EL (cell line): ENCODE data around the gene TMEM150C.
"Not testable (repeated sequence)": the region's sequence is repeated elsewhere in the genome, so short reads cannot be mapped to it uniquely, and the experiment has no call there.

ENCODE experiments used
- DNase-seq: peaks from one replicate; pipeline ENCODE4 v3.0.0-alpha.2; 2016

The TMEM150C gene

DNA sequence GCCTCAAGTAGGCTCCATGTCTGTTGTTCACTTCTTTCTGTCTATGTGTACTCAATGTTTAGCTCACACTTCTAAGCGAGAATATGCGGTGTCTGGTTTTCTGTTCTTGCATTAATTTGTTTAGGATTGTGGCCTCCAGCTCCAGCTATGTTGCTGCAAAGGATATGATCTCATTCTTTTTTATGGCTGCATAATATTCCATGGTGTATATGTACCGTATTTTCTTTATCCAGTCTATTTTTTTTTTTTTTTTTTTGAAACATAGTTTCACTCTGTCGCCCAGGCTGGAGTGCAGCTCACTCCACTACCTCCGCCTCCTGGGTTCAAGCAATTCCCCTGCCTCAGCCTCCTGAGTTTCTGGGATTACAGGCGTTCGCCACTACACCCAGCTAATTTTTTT is 5.7 kb upstream of the TMEM150C start:
- DNase-seq, result no peak

GRCh38 chr4:82562564-82562854 is 721 bp upstream of the TMEM150C start:
- no peak for DNase-seq

DNA sequence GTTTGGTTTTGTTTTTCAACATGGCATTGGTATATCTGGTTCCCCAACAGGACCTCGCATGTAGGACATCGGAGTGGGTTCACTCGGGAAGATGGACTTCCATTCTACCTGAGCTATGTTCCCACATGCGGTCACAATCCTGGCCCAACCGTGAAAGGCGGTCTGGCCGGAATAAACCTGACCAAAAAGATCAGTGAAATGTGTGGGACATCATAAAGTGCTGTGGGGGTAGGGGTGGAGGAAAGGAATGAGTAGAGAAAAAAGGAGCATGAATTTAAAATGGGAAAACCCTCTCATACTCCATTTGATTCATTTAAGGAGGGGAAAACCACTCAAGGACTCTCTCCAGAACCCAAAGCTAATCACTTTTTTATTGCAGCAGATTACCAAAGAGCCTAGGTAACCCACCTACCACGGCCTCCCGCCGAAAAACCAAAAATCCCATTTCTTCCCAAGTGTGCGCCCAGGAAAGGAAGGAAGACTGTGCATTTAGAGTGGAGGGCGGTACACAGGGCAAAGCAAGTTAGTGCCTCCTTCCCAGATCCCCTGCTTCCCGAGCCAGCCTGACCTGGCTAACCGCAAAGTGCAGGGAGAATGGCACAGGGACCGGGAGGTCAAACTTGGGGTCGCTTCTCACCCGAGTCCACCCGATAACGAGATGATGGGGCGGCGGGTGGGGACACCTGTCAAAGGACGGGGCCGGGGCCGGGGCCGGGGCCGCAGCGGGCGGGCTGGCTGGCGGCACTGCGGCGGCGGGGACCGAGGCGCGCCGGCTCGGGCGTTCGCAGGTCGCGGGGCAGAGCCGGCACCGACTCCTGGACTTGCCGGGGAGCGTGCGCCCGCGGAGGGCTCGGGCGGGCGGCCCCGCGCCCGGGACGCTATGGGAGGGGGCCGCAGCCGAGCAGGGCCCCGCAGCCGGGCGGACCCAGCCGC is 669 bp downstream of the TMEM150C start:
- no peak for DNase-seq

DNA sequence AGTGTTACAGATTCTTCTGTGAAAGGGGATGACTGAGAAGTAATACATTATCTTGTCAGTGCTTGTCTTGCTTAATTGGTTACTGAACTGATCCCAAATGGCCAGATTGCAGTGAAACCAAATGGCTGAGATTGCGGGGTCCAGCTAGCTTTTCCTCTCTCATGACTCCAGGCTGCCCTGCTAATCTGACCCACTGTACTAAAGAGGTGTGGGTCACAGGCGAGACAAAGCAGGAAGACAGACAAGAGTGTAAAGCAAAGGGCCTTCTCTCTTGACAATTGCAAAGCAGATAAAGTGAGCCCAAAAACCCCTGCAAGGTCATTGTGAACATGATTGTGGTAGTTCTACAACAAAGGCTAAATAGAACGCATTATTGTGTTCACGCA is 2.1 kb downstream of the TMEM150C start:
- DNase-seq, result no peak

DNA sequence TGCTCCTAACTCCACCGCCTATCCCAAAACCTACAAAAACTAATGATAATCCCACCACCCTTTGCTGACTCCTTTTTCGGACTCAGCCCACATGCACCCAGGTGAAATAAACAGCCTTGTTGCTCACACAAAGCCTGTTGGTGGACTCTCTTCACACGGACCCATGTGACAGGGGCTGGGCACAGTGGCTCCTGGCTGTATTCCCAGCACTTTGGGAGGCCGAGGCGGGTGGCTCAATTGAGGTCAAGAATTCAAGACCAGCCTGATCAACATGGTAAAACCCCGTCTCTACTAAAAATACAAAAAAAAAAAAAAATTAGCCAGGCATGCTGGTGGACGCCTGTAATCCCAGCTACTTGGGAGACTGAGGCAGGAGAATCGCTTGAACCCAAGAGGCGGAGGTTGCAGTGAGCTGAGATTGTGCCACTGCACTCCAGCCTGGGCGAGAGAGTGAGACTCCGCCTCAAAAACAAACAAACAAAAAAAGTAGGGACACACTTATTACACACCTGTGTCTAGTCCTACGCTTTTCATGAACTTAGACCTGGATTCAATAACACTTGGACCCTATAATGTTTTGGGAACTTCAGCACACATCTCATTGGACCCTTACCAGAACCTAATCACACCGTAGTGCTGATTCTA is 2.6 kb downstream of the TMEM150C start:
- not testable (repeated sequence) for DNase-seq

DNA sequence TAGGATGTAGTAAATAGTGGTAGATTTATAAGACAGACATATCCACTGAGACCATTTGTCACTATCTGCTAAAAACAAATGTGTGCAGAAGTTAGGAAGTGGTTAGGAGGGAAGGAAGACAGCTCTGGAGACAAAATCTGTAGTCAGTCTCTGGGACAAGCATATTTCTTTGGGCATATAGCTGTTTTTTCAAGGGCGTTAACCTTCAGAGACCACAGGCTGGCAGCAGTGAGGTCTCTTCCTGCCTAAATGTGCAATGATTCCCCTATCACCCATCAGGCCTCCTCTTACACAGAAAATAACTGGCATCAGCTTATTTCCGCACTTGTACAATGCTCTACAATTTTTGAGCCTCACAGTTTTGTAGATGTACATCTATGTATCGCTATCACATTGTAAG is 6.5 kb downstream of the TMEM150C start:
- no peak for DNase-seq

- DNase-seq, result no peak
Observed at GRCh38 chr4:82553020-82553419, 8.8 kb downstream of the TMEM150C start.

DNA sequence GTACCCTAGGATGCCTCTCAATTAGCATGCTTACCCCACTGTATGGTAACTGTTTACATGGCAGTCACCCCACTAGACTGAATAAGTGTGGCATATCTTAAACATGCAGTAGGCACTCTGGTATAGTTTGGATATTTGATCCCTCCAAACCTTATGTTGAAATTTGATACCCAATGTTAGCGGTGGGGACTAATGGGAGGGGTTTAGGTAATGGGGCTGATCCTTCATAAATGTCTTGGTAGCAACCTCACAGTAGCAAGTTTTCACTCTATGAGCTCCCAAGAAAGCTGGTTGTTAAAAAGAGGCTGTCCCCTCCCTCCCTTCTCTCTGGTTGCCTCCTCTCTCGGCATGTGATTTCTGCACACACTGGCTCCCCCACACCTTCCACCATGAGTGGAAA is 10.1 kb downstream of the TMEM150C start:
- no peak for DNase-seq

- DNase-seq, result not testable (repeated sequence)
Observed at GRCh38 chr4:82547850-82548249, 13.9 kb downstream of the TMEM150C start.

GRCh38 chr4:82543131-82543530 is 18.7 kb downstream of the TMEM150C start:
- no peak for DNase-seq

DNA sequence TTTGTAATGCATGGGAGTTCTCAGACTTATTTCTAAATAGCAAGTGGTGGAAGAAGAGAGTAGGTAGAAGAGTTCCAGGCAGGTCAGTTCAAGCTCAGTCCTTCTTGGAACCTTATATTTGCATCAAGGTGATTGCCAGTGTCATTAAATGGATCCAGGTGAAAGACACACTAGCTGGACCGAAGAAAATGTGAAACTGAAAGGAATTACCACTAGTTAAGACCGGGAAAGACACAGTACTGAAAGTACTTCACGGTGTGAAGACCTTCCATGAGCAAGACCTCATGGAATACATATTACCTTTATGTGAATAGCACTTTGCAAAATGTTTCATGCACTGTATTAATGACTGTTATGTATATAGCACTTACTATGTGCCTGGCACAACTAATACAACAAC is 19.1 kb downstream of the TMEM150C start:
- no peak for DNase-seq

- DNase-seq, result no peak
Observed at GRCh38 chr4:82529322-82529721, 32.5 kb downstream of the TMEM150C start.

DNA sequence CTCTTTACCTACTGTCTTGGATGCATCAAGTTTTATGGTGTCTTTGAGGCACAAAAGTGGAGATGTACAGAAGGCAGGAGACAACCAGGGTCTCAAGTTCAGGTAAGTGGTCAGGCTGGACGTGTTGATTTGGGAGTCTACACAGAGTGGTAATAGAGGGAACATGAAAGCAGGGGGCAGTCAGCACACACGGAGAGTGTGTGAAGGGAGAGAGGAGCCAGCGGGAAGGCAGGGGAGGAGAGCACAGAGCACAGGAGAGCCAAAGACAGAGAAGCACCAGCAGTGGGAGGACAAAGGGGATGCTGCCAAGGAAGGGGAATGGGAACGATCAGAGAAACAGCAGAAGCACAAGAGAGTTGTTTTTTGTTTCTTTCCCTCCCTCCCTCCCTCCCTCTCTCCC is 32.9 kb downstream of the TMEM150C start:
- no peak for DNase-seq

DNA sequence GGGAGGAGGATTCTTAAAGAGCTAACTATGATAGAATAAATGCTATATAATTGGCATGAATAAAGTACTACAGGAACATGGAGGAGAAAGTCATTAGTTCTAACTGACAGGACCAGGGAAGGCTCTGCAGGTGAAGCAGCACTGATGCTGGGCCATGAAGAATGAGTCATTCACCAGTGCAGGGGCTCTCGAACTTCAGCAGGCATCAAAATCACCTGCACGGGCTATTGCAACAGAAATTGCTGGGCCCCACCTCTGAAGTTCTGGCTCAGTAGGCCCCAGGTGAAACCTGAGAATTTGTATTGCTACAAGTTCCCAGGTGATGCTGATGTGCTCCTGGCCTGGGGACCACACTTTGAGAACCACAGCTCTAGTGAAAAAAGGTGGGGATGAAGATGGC is 33.7 kb downstream of the TMEM150C start:
- DNase-seq, result no peak

DNA sequence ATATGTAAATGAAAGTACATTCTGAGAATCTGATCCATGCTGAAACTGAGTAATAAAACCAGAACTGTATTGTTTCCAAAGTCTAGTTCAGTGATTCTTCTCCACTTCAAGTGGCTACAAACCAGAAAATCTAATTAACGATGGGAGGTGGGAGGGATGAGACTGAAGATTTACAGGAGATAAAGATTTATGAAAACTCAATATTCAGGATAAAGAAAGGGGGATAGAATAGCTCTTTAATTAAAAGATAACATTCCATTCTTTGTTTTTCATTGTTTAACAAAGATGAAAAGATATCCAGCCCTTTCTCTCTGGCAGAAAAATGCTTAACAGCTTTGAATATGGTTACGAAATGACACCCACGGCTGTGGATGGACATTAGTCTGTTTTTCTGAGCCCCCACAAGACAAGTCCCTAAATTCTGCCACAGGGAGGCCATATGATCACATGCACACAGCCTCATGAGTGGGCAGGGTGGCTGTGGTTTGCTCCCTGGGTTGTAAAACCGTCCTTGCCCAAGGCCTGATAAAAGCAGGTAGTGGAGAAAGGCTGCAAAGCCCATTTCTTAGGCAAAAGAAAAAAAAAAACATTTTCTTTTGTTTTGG is 36.4 kb downstream of the TMEM150C start:
- peak; percentile 16 for DNase-seq

DNA sequence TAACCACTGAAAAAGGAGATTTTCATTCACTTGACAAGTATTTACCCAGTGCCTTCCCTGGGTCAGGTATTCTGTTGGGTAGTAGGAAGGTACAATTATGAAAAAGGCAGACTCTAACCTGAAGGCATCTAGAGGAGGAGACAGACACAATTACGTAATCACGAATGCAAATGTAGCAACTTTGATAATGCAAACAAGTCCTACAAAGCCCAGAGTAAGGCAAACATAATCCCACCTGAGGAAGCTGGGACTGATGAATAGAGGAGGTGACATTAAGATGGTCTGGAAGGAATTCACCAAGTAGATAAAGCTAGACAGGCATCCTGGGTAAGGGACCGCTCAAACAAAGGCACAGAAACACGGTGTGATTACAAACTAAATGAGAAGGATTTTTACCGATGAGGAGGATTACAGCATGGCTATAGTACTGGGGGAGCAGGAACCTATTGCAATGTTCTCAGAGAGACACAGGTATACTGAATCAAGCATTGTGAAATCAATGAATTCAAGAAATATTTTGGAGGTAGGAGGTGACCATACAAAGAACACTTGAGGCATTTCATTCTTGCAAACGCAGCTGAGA is 37.1 kb downstream of the TMEM150C start:
- no peak for DNase-seq

DNA sequence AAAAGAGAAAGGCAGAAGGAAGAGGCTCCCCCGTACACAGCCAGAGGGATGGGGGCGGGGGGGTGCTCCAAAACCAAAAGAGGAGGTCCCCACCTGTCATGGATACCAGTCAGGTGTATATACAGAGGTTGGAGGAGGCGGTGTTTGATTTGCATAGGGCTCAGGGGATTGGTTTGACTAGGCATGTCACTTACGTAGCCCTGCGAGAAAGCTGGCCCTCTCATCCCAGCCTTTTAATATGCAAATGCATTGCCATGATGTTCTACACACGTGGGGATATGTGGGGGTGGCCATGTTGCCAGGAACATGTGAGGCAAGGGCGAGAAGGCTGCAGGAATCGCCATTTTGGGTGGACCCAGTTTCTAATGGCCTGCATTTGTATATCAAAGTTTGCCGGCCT is 38.6 kb downstream of the TMEM150C start:
- DNase-seq, result no peak

DNA sequence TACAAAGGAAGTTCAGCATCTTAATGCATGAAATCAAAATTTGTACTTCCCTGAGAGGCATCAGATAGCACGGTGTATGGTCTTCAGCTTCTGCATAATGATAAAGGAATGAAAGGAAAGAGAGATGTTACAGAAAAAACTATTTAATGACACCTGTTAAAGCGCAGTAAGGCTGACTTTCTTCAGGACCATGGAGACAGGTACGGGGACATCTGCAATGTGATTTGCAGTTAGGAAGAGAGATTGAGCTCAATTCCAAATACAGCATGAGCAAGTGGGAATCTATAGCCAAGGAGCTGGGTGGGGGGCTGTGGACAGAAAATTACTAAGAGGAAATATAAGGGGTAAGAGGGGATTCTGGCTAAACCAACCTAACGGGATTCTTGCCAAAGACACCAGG is 39.3 kb downstream of the TMEM150C start:
- DNase-seq, result no peak

GRCh38 chr4:82521283-82521682 is 40.5 kb downstream of the TMEM150C start:
- DNase-seq, result no peak

- no peak for DNase-seq
Observed at GRCh38 chr4:82519776-82520175, 42.0 kb downstream of the TMEM150C start.

GRCh38 chr4:82519072-82519471 is 42.7 kb downstream of the TMEM150C start:
- peak; percentile 54 for DNase-seq

GRCh38 chr4:82517043-82517442 is 44.7 kb downstream of the TMEM150C start:
- DNase-seq, result peak; percentile 52

DNA sequence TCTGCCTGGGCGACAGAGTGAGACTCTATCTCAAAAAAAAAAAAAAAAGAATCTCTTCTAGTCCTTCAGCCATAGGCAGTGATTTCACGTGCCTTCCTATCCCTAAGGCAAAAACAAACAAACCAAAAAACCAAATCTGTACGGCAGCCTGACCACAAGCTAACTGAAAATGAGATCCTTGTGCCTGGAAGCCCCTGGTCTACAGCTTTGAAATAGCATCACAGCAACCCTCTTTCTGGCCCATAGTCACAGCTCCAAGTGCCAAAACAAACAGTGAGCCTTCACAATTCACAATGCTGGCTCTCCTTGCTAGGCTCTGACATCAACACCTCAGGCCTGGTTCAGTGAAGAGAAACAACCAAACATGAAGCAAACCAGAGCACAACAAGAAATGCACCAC is 46.1 kb downstream of the TMEM150C start:
- DNase-seq, result peak; percentile 85

GRCh38 chr4:82513382-82513781 is 48.4 kb downstream of the TMEM150C start:
- DNase-seq, result no peak
